ENCODE data around the gene PCNX1.

DNA sequence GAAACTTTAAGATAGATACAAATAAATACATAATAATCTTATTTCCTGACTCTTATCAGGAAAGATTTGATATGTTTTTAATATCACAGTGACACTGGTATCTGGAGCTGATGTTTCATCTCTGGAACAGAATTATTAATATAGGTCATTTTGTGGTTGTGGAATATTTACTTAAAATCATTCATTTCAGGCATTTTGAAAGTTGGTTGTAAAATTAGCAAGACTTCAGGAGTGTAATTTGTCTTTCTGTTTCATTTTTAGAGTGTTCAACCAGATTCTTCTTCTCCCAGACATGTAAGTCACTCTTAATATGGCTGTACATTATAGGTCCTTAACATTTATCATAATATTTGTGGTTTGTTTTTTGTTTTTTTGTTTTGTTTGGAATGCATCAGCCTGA lies 115.7 kb downstream of the PCNX1 start:
- no peak for TF ChIP-seq POLR2AphosphoS5 (IDR thresholded peaks at IDR 0.05; ENCODE audit: low read depth)
- TF ChIP-seq, protein P1, sequence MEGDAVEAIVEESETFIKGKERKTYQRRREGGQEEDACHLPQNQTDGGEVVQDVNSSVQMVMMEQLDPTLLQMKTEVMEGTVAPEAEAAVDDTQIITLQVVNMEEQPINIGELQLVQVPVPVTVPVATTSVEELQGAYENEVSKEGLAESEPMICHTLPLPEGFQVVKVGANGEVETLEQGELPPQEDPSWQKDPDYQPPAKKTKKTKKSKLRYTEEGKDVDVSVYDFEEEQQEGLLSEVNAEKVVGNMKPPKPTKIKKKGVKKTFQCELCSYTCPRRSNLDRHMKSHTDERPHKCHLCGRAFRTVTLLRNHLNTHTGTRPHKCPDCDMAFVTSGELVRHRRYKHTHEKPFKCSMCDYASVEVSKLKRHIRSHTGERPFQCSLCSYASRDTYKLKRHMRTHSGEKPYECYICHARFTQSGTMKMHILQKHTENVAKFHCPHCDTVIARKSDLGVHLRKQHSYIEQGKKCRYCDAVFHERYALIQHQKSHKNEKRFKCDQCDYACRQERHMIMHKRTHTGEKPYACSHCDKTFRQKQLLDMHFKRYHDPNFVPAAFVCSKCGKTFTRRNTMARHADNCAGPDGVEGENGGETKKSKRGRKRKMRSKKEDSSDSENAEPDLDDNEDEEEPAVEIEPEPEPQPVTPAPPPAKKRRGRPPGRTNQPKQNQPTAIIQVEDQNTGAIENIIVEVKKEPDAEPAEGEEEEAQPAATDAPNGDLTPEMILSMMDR (IDR thresholded peaks at IDR 0.05; ENCODE audit: insufficient read depth, low read length) = no peak
- TF ChIP-seq, protein P2, sequence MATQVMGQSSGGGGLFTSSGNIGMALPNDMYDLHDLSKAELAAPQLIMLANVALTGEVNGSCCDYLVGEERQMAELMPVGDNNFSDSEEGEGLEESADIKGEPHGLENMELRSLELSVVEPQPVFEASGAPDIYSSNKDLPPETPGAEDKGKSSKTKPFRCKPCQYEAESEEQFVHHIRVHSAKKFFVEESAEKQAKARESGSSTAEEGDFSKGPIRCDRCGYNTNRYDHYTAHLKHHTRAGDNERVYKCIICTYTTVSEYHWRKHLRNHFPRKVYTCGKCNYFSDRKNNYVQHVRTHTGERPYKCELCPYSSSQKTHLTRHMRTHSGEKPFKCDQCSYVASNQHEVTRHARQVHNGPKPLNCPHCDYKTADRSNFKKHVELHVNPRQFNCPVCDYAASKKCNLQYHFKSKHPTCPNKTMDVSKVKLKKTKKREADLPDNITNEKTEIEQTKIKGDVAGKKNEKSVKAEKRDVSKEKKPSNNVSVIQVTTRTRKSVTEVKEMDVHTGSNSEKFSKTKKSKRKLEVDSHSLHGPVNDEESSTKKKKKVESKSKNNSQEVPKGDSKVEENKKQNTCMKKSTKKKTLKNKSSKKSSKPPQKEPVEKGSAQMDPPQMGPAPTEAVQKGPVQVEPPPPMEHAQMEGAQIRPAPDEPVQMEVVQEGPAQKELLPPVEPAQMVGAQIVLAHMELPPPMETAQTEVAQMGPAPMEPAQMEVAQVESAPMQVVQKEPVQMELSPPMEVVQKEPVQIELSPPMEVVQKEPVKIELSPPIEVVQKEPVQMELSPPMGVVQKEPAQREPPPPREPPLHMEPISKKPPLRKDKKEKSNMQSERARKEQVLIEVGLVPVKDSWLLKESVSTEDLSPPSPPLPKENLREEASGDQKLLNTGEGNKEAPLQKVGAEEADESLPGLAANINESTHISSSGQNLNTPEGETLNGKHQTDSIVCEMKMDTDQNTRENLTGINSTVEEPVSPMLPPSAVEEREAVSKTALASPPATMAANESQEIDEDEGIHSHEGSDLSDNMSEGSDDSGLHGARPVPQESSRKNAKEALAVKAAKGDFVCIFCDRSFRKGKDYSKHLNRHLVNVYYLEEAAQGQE (IDR thresholded peaks at IDR 0.05; ENCODE audit: insufficient replicate concordance, low read depth) = no peak
